Measurements from ENCODE around the gene MTA2. TPM values are rescaled to one million over a fixed set of nuclear protein-coding genes. Genes with fewer than 3 reads are reported as not detected.
"Not testable (repeated sequence)": the region's sequence is repeated elsewhere in the genome, so short reads cannot be mapped to it uniquely, and the experiment has no call there.

Gene MTA2
- total RNA-seq (2014; rRNA removed; shearing (Covaris generic)): 151 and 166 TPM in 2 replicates

- Histone ChIP-seq H3K36me3 (replicated peaks; ENCODE audit: control insufficient read depth, insufficient read depth, low read length) (peaks cover 14% of the 10 kb centered on the region), H3K4me3 (ENCODE audit: insufficient read depth, low read depth, low read length) (peak within 1 kb of the TSS; percentile 95), H3K27me3 (ENCODE audit: control insufficient read depth, insufficient read depth, low read length) (peaks cover 23% of the 10 kb centered on the region)
- DNase-seq: peak; percentile 98
These were observed at the start of gene MTA2 for GRCh38 chr11:62601372-62602140. Gene MTA2, minus strand, starts transcription at chr11:62601865. Its CDS starts 415 bp downstream, at chr11:62601450.

- H3K4me3 ChIP-seq (ENCODE audit: insufficient read depth, low read depth, low read length); H3K27me3 ChIP-seq (ENCODE audit: control insufficient read depth, insufficient read depth, low read length); DNase-seq; H3K36me3 ChIP-seq (replicated peaks; ENCODE audit: control insufficient read depth, insufficient read depth, low read length): not testable (repeated sequence)
These were observed 48.6 kb upstream of the MTA2 start for GRCh38 chr11:62650283-62650682.

- Histone ChIP-seq H3K4me3 (ENCODE audit: insufficient read depth, low read depth, low read length) (no peak overlapping the region), H3K27me3 (ENCODE audit: control insufficient read depth, insufficient read depth, low read length) (no peaks in the 10 kb centered on the region)
- no peak for DNase-seq
These were observed 47.8 kb upstream of the MTA2 start for GRCh38 chr11:62649486-62649885.

GRCh38 chr11:62648967-62649364 lies 47.3 kb upstream of the MTA2 start:
- Histone ChIP-seq H3K4me3 (ENCODE audit: insufficient read depth, low read depth, low read length) (no peak overlapping the region), H3K36me3 (replicated peaks; ENCODE audit: control insufficient read depth, insufficient read depth, low read length) (peaks cover 12% of the 10 kb centered on the region), H3K27me3 (ENCODE audit: control insufficient read depth, insufficient read depth, low read length) (no peaks in the 10 kb centered on the region)
- DNase-seq: no peak

More at GRCh38 chr11:62649486-62649885, 47.8 kb upstream of the MTA2 start:
- peaks cover 9% of the 10 kb centered on the region for H3K36me3 ChIP-seq (replicated peaks; ENCODE audit: control insufficient read depth, insufficient read depth, low read length)

- H3K4me3 ChIP-seq (ENCODE audit: insufficient read depth, low read depth, low read length): no peak overlapping the region
- no peaks in the 10 kb centered on the region for H3K27me3 ChIP-seq (ENCODE audit: control insufficient read depth, insufficient read depth, low read length)
- H3K36me3 ChIP-seq (replicated peaks; ENCODE audit: control insufficient read depth, insufficient read depth, low read length): peaks cover 12% of the 10 kb centered on the region
- no peak for DNase-seq
These were observed 46.7 kb upstream of the MTA2 start for GRCh38 chr11:62648185-62648966.

- peaks cover 12% of the 10 kb centered on the region for H3K36me3 ChIP-seq (replicated peaks; ENCODE audit: control insufficient read depth, insufficient read depth, low read length)
- no peak for DNase-seq
- no peaks in the 10 kb centered on the region for H3K27me3 ChIP-seq (ENCODE audit: control insufficient read depth, insufficient read depth, low read length)
These were observed 45.9 kb upstream of the MTA2 start for GRCh38 chr11:62647609-62648005.

GRCh38 chr11:62646825-62647608 lies 45.4 kb upstream of the MTA2 start:
- H3K36me3 ChIP-seq (replicated peaks; ENCODE audit: control insufficient read depth, insufficient read depth, low read length): peaks cover 12% of the 10 kb centered on the region
- H3K4me3 ChIP-seq (ENCODE audit: insufficient read depth, low read depth, low read length): 0 out of 2 replicates have a peak overlapping the region, but pooled peaks have one; percentile 2
- no peaks in the 10 kb centered on the region for H3K27me3 ChIP-seq (ENCODE audit: control insufficient read depth, insufficient read depth, low read length)
- DNase-seq: no peak

More at GRCh38 chr11:62647609-62648005, 45.9 kb upstream of the MTA2 start:
- no peak overlapping the region for H3K4me3 ChIP-seq (ENCODE audit: insufficient read depth, low read depth, low read length)

GRCh38 chr11:62645946-62646824 lies 44.5 kb upstream of the MTA2 start, which contains the start of gene GANAB:
Gene GANAB, minus strand, starts transcription at chr11:62646613. Its CDS starts 14 bp downstream, at chr11:62646599.
- H3K27me3 ChIP-seq (ENCODE audit: control insufficient read depth, insufficient read depth, low read length): no peaks in the 10 kb centered on the region
- H3K4me3 ChIP-seq (ENCODE audit: insufficient read depth, low read depth, low read length): peak within 1 kb of the TSS; percentile 99
- DNase-seq: peak; percentile 100
- H3K36me3 ChIP-seq (replicated peaks; ENCODE audit: control insufficient read depth, insufficient read depth, low read length): peaks cover 12% of the 10 kb centered on the region

- H3K4me3 ChIP-seq (ENCODE audit: insufficient read depth, low read depth, low read length): peak overlapping the region; percentile 99
- H3K36me3 ChIP-seq (replicated peaks; ENCODE audit: control insufficient read depth, insufficient read depth, low read length): peaks cover 12% of the 10 kb centered on the region
- DNase-seq: no peak
- no peaks in the 10 kb centered on the region for H3K27me3 ChIP-seq (ENCODE audit: control insufficient read depth, insufficient read depth, low read length)
These were observed 43.9 kb upstream of the MTA2 start for GRCh38 chr11:62645671-62645945.

GRCh38 chr11:62644220-62644619 lies 42.6 kb upstream of the MTA2 start:
- DNase-seq: no peak
- H3K36me3 ChIP-seq (replicated peaks; ENCODE audit: control insufficient read depth, insufficient read depth, low read length): peaks cover 11% of the 10 kb centered on the region
- H3K4me3 ChIP-seq (ENCODE audit: insufficient read depth, low read depth, low read length): no peak overlapping the region
- no peaks in the 10 kb centered on the region for H3K27me3 ChIP-seq (ENCODE audit: control insufficient read depth, insufficient read depth, low read length)

GRCh38 chr11:62632492-62632891 lies 30.8 kb upstream of the MTA2 start:
- Histone ChIP-seq H3K4me3 (ENCODE audit: insufficient read depth, low read depth, low read length) (no peak overlapping the region), H3K36me3 (replicated peaks; ENCODE audit: control insufficient read depth, insufficient read depth, low read length) (peaks cover 66% of the 10 kb centered on the region), H3K27me3 (ENCODE audit: control insufficient read depth, insufficient read depth, low read length) (no peaks in the 10 kb centered on the region)
- DNase-seq: no peak

- H3K27me3 ChIP-seq (ENCODE audit: control insufficient read depth, insufficient read depth, low read length): no peaks in the 10 kb centered on the region
- no peak for DNase-seq
- H3K36me3 ChIP-seq (replicated peaks; ENCODE audit: control insufficient read depth, insufficient read depth, low read length): peaks cover 63% of the 10 kb centered on the region
- no peak overlapping the region for H3K4me3 ChIP-seq (ENCODE audit: insufficient read depth, low read depth, low read length)
These were observed 26.0 kb upstream of the MTA2 start for GRCh38 chr11:62627713-62628112.

- Histone ChIP-seq H3K4me3 (ENCODE audit: insufficient read depth, low read depth, low read length) (peak overlapping the region; percentile 34), H3K36me3 (replicated peaks; ENCODE audit: control insufficient read depth, insufficient read depth, low read length) (peaks cover 22% of the 10 kb centered on the region), H3K27me3 (ENCODE audit: control insufficient read depth, insufficient read depth, low read length) (no peaks in the 10 kb centered on the region)
- DNase-seq: no peak
These were observed 20.9 kb upstream of the MTA2 start for GRCh38 chr11:62622476-62623089.

Measured in H7 (cell line).